Activated CD4-positive, alpha-beta T cell treated with anti-CD3 and anti-CD28 coated beads, Interleukin-10, Interleukin-2, amounts not matched to agents 100 ng/mL and 50 ng/mL, durations not matched to agents 16 hours and 8 hours (primary cell): ENCODE data around the gene SSMEM1.

Experiments used
- DNase-seq: peaks from one replicate; pipeline ENCODE4 v3.0.0-alpha.2; 2020

SSMEM1 gene

DNA sequence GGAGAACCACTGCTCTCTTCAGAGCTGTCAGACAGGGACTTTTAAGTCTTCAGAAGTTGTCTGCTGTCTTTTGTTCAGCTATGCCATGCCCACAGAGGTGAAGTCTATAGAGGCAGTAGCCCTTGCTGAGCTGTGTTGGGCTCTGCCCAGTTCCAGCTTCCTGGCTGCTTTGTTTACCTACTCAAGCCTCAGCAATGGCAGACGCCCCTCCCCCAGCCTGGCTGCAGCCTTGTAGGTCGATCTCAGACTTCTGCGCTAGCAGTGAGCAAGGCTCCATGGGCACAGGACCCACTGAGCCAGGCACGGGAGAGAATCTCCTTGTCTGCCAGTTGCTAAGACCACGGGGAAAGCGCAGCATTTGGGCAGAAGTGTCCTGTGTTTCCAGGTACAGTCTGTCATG, 46.9 kb downstream of the SSMEM1 start:
- no peak for DNase-seq

DNA sequence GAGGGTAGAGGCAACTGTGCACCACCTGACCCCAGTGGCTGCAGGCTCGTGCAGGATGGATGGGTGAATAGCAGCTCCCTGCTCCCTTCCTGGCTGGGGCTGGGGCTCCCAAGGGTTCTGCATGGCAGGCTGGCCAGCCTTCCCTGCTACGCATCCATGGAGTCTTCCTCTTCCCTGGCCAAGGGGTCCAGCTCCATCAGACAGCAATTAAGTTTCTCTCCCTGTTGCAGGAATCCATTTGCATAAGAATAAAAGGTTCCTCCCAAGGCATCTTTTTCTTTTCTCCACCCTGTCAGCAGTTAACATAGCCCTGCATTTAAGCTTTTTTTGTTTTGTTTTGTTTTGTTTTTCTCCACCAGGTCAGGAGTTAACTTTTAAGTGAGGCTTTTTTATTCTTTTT, 49.0 kb downstream of the SSMEM1 start:
- DNase-seq = no peak

DNA sequence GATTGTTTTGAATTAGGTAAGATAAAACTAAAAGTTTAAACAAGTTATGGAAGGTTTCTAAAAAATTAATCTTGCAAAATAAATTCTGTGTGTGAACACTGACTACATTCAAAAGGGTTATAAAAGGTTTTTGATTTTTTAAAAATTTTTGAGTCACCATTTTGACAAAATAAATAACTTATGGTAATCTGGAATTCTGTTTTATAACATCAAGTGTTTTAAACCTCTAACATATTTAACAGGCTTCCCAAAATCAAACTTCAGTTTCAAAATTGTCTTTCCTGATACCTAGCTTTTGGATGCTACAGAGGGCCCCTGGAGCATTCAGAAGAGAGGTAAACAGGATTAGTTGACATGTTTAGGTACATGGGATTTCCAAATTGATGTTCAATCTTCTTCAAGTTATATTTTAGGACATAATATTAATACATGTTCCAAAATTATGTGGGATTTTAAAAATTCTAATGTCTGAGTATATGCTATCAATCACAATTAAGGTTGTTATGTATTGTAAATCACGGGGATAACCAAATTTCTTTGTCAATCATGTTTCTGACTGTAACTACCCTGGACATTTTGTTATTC, 50.9 kb downstream of the SSMEM1 start:
- no peak for DNase-seq

DNA sequence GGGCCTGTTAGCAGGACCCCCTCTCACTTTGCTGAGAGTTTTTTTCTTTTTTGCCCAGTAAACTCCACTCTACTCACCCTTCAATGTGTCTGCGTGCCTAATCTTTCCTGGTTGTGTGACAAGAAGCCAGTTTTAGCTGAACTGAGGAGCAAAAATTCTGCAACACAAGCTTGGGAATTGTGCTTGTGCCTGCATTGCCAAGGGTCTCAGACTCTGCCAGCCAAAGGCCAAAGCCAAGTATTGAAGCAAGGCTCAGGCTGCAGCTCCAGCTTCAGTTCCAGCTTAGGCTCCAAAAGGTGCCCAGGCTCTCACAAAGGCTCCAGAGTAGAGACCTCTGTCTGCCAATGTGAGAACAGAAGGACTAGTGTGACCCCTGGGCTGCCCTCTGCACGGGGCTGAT, 54.8 kb downstream of the SSMEM1 start:
- DNase-seq = no peak

DNA sequence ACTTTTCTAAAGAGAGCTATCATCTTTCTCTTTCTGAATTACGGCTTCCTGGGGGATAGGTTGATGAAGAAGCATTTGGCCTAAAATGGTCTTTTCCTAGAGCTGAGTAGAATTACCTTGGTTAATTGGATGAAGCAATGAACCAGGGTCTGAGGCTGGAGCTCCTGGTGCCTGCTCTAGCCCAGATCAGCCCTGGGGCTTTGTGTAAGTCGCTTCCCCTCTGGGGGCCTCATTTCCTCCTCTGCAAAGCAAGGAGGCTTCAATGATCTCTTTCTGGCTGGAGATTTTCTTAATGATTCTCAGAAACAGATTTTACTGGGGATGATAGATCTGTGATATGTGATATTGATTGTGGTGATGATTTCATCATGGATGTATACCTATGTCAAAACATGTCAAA, 55.5 kb downstream of the SSMEM1 start:
- DNase-seq = no peak
